NCI-H146 treated with DMSO at 0.1 percent for 48 hours (cell line): Measurements from ENCODE around the gene COL5A1.

Experiments
- DNase-seq: peaks from one replicate; lab custom pipeline; 2025; ENCODE audit not compliant: unreplicated experiment; lab: John Stamatoyannopoulos, UW

Gene COL5A1

DNA sequence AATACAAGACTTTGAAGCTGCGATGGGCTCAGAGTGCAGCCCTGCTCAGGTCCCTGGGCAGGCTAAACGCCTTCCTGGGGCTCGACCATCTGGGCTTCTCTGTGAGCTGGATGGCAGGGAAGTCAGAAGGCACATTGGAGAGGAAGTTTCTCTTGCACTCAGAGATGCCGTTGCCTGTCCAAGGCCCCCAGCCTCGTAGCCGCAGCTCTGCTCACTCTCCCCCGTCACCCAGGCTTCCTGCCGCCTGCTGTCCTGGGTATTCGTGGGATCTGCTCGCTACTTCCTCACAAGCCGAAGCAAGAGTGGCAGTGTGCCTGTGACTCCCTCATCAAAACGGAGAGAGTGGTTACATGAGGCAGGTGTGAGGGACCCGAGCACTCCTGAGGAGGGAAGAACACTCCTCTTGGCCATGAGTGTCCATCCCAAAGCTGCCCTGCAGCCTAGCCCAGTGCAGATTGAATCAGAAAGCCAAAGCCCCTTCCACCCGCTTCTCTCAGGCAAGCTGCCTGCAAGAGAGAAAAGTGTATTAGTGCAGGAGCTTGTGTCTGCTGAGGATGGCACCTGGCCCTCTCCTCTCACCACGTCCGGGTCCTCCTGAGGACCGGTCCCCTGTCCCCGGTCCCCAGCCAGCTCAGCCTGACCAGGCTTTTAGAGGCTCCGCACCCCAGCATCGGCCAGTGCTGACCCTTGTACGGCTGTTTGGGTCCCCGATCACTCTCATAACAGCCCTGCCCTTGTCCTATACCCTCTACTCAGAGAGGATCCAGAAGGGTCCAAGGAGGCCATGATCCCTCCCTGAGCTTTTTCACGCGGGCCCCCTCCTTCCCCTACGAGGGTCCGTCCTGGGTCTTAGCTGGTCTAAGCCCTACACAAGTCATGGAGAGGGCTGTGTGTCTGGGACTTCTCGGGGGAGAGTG lies 246.3 kb downstream of the COL5A1 start:
- no peak for DNase-seq

DNA sequence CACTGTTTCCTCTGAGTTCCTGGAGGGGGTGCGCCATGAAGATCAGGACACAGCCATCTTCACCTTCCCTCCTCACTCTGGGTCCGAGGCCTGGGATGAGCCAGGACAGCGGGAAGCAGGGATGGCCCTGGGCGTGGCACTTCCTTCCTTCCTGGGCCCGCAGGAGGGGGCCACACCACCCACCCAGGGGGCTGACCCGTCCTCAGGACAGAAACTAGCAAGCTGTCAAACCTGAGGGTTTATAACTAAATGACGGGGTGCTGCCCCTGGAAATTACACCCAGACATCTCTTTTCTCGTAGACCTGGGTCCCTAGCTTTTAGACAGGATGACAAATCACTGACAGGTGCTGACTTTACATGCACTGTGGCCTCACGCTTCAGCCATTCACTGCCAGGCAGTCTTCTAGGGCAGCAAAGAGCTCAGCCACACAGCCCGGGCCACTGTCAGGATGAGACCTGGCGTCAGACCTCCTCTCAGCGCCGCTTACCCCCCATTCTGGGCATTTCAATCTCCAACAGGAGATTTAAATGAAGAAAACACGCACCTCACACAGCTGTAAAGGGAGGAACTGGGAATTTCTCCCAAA lies 247.1 kb downstream of the COL5A1 start:
- no peak for DNase-seq

DNA sequence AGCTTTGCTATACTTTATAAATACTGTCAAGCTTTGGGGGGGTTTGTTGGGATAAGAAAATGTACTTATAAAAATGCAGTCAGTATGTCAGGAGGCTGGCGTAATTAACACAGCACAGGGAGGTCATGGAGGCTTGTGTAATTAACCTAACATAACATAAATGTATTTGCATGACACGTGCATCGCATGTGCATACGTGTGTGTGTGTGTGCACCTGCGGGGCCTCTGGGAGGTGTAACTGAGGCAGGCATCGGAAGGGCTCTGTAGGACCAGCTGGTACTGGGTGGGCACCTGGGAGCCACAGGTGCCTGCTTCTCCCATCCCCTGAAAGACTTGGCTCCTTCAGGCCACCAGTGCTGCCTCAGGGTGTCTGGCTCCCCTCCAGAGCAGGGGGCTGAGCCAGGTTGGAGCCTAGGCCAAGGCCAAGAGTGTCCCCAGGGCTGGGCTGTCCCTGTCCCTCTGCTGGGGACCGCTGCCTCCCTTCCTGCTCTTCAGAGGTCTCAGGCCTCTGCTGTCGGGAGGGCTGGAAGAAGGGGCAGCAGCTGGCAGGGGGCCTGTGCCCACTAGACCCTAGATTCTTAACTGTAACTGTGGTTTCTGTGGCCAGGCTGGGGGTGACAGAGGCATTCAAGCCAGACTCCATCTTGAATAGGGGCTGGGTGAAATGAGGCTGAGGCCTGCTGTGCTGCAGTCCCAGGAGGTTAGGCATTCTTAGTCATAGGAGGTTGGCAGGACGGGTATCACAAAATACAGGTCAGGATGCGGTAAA lies 248.0 kb downstream of the COL5A1 start:
- no peak for DNase-seq

DNA sequence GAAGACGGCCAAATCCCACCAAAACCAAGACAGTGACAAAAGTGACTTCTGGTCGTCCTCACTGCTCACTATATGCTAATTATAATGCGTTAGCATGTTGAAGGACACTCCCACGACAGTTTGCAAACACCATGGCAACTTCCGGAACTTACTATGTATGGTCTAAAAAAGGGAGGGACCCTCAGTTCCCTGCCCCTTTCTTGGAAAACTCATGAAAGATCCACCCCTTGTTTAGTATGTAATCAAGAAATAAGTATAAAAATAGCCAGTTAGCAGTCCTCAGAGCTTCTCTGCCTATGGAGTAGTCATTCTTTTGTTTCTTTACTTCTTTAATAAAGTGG lies 248.5 kb downstream of the COL5A1 start:
- no peak for DNase-seq

DNA sequence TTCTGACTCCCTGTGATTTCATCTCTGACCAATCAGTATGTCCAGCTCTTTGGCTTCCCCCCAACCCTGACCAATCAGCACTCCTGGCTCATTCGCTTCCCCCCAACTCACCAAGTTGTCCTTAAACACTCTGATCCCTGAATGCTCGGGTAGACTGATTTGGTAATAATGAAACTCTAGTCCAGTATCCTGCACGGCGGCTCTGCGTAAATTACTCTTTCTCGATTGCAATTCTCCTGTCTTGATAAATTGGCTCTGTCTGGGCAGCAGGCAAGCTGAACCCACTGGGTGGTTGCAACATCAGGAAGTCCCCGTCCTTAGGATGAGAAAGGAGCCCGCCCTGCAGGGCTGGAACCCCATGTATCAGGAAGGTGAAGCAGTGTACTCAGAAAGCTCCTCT lies 249.4 kb downstream of the COL5A1 start:
- DNase-seq = no peak

DNA sequence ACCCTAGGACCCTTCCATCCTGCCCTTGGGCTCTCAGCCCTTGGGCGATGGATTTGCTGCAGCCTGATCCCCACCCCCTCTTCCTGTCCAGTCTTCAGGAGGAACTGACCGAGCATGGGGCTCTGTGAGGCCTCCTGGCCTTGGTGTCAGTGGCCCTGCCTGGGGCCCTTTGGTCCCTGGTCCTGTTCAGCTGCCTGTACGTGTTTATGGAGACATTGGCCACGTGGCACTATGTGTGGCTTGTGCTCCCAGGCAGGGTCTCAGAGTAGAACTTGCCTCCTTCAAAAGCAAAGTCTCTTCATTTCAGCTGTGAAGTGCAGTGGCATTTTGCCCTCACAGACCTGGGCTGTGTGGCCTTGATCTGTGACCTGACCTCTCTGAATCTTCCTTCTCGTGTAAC lies 250.1 kb downstream of the COL5A1 start:
- no peak for DNase-seq

DNA sequence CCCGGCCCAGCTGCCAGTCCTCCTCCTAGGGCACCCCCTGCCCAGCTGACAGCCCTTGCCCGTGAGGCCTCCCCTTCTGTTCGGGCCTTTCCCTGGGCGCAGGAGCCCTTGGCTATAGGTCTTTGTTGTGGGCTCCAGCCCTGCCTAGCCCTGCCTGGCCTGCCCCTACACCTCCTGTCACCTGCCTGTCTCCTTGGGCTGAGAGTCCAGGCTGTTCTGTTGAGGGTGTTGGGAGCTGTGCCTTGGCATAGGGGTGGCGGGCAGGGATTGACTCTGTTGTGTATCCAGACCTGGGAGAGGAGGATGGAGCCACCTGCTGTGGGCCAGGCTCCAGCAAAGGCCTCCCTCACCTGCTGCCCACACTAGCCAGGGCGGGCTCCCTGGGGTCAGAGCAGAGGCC lies 250.6 kb downstream of the COL5A1 start:
- DNase-seq = no peak

DNA sequence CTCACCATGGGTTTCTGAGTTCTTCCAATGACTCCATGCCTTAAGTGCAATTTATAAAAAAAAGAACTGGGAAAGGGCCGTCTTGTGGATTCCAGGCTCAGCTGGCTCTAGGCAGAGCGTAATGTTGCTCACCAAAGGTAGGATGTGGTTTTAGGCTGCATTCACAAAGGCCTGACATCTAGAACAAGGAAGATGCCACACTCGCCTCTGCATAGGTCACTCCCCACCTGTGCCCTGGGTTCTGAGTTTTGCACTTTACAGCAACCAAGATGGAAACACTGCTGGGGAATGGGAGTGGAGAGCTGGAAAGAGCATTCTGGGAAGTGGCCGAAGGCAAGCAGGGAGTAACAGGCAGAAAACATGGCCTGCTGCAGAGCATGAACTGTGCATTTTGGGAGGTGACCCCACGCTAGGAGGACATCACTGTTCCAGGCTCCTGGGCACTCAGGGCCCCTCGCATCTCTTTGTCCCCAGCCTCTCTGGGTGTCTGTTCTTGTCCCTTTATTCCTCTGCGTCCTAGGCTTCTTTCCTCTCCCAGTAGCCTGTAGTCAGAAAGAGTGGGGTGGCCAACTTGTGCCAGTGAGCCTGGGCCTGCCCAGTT lies 251.3 kb downstream of the COL5A1 start:
- no peak for DNase-seq
